ENCODE results near the gene ATP4B. TPM values are rescaled to one million over a fixed set of nuclear protein-coding genes. Genes with fewer than 3 reads are reported as not detected.

The ATP4B gene
- total RNA-seq, 1 experiment from 2014 or later, result not detected

- BruUV-seq (replicated peaks), result no TSS peak
- CTCF ChIA-PET, result no interaction called here
These were observed 20.5 kb downstream of the ATP4B start for GRCh38 chr13:113637262-113638160.

GRCh38 chr13:113636266-113636963, 21.6 kb downstream of the ATP4B start:
- Histone ChIP-seq H3K27ac (ENCODE audit: low read depth, low read length, poor library complexity, severe bottlenecking) (no peak overlapping the region), H3K27me3 (replicated peaks; ENCODE audit: insufficient read depth, low read depth, low read length, poor library complexity) (no peaks in the 10 kb centered on the region), H3K36me3 (ENCODE audit: insufficient read depth, low read length, poor library complexity, severe bottlenecking) (peaks cover 84% of the 10 kb centered on the region), H3K9me3 (ENCODE audit: low read depth, low read length, poor library complexity, severe bottlenecking) (no peaks in the 10 kb centered on the region), H3K4me3 (ENCODE audit: low read depth, low read length, poor library complexity, severe bottlenecking) (no peak overlapping the region), H3K4me1 (ENCODE audit: insufficient read depth, low read length, poor library complexity, severe bottlenecking) (no peaks in the 10 kb centered on the region)
- TF ChIP-seq EZH2 (IDR thresholded peaks at IDR 0.05; ENCODE audit: borderline replicate concordance, low read depth, low read length, poor library complexity, severe bottlenecking) (no peak), CTCF (conservative IDR thresholded peaks at IDR 0.05; ENCODE audit: low read depth, low read length) (no peak)
- ChIA-PET POLR2A (ENCODE audit: low non-redundant PET) (no interaction called here), CTCF (no interaction called here)
- intact Hi-C loops (cut with micrococcal nuclease; ENCODE audit: unreplicated experiment), result no loop called here
- DNase-seq (ENCODE audit: low spot score), result no peak
- BruUV-seq (replicated peaks), result no TSS peak

More at GRCh38 chr13:113637262-113638160, 20.5 kb downstream of the ATP4B start:
- no peak overlapping the region for H3K4me3 ChIP-seq (ENCODE audit: low read depth, low read length, poor library complexity, severe bottlenecking)
- no peaks in the 10 kb centered on the region for H3K27me3 ChIP-seq (replicated peaks; ENCODE audit: insufficient read depth, low read depth, low read length, poor library complexity)
- no peaks in the 10 kb centered on the region for H3K4me1 ChIP-seq (ENCODE audit: insufficient read depth, low read length, poor library complexity, severe bottlenecking)
- H3K27ac ChIP-seq (ENCODE audit: low read depth, low read length, poor library complexity, severe bottlenecking), result no peak overlapping the region
- POLR2A ChIA-PET (ENCODE audit: low non-redundant PET), result no interaction called here
- no peaks in the 10 kb centered on the region for H3K9me3 ChIP-seq (ENCODE audit: low read depth, low read length, poor library complexity, severe bottlenecking)
- peaks cover 85% of the 10 kb centered on the region for H3K36me3 ChIP-seq (ENCODE audit: insufficient read depth, low read length, poor library complexity, severe bottlenecking)
- intact Hi-C loops (cut with micrococcal nuclease; ENCODE audit: unreplicated experiment), result no loop called here
- no peak for DNase-seq (ENCODE audit: low spot score)
- no peak for TF ChIP-seq EZH2 (IDR thresholded peaks at IDR 0.05; ENCODE audit: borderline replicate concordance, low read depth, low read length, poor library complexity, severe bottlenecking)
- TF ChIP-seq CTCF (conservative IDR thresholded peaks at IDR 0.05; ENCODE audit: low read depth, low read length), result no peak

DNA sequence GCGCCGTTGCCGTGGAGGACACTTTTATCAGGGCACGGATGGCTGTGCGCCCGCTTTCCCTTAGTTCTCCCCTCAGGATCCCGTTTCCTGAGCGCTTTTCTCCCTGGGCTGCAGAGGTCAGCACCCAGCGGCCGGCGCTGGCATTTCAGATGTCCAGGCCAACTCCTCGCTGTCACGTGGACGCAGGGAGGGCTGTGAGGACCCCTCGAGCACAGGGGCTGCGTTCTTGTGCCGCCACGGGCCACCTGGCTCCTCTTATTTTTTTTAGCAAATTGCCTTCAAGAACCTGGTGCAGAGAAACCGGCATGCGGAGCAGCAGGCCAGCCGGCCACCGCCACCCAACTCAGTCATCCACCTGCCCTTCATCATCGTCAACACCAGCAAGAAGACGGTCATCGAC, 22.3 kb downstream of the ATP4B start:
- peaks cover 85% of the 10 kb centered on the region for H3K36me3 ChIP-seq (ENCODE audit: insufficient read depth, low read length, poor library complexity, severe bottlenecking)
- TF ChIP-seq CTCF (conservative IDR thresholded peaks at IDR 0.05; ENCODE audit: low read depth, low read length), result no peak
- TF ChIP-seq EZH2 (IDR thresholded peaks at IDR 0.05; ENCODE audit: borderline replicate concordance, low read depth, low read length, poor library complexity, severe bottlenecking), result no peak
- H3K9me3 ChIP-seq (ENCODE audit: low read depth, low read length, poor library complexity, severe bottlenecking), result no peaks in the 10 kb centered on the region
- H3K27ac ChIP-seq (ENCODE audit: low read depth, low read length, poor library complexity, severe bottlenecking), result no peak overlapping the region
- no peak for DNase-seq (ENCODE audit: low spot score)
- H3K4me1 ChIP-seq (ENCODE audit: insufficient read depth, low read length, poor library complexity, severe bottlenecking), result no peaks in the 10 kb centered on the region
- no peak overlapping the region for H3K4me3 ChIP-seq (ENCODE audit: low read depth, low read length, poor library complexity, severe bottlenecking)
- POLR2A ChIA-PET (ENCODE audit: low non-redundant PET), result no interaction called here
- no TSS peak for BruUV-seq (replicated peaks)
- H3K27me3 ChIP-seq (replicated peaks; ENCODE audit: insufficient read depth, low read depth, low read length, poor library complexity), result no peaks in the 10 kb centered on the region
- CTCF ChIA-PET, result no interaction called here
- intact Hi-C loops (cut with micrococcal nuclease; ENCODE audit: unreplicated experiment), result no loop called here

All from A673 (cell line).